Keratinocyte (primary cell): Measurements from ENCODE around the gene ZNF496.

ENCODE experiments used
- EZH2 ChIP-seq: IDR thresholded peaks from one replicate; pipeline ENCODE4 v1.6.1; 2012; ENCODE audit warnings: inconsistent platforms, mild to moderate bottlenecking, low read length, moderate library complexity
- TF ChIP-seq, protein P1 (sequence below), 3 experiments: IDR thresholded peaks in 1 of 3; conservative IDR thresholded peaks in 1 of 3; optimal IDR thresholded peaks in 1 of 3; 2 replicates in 2 of 3; 3 replicates in 1 of 3; pipeline versions ENCODE3 to v1.5.1; 2011; ENCODE audit warnings: low read length in 3 of 3, mild to moderate bottlenecking in 3 of 3, moderate library complexity in 2 of 3, control low read depth in 1 of 3, inconsistent platforms in 1 of 3; ENCODE audit not compliant: insufficient read depth in 2 of 3; ENCODE audit errors: extremely low read depth in 1 of 3

DNA sequence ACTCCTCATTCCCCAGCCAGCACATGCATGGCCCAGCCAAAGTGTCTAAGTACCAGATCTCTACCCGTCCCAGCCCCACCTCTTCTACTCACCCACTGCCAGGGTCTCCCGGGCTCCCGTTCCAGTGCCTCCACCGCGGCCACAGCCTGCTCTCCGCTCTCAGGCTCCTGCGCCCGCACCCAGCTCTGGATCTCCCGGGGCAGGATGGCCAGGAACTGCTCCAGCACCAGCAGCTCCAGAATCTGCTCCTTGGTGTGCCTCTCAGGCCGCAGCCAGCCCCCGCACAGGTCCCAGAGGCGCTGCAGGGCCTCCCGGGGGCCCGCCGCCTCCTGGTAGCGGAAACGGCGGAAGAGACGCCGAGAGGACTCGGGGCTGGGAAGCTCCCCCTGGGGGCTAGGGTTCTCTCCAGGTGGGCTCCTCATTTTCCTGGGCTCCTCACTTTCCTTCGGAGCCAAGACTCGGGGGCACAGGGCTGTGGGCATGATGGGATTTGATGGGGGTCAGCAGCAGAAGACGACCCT, 2.5 kb downstream of the ZNF496 start:
- TF ChIP-seq, protein P1, sequence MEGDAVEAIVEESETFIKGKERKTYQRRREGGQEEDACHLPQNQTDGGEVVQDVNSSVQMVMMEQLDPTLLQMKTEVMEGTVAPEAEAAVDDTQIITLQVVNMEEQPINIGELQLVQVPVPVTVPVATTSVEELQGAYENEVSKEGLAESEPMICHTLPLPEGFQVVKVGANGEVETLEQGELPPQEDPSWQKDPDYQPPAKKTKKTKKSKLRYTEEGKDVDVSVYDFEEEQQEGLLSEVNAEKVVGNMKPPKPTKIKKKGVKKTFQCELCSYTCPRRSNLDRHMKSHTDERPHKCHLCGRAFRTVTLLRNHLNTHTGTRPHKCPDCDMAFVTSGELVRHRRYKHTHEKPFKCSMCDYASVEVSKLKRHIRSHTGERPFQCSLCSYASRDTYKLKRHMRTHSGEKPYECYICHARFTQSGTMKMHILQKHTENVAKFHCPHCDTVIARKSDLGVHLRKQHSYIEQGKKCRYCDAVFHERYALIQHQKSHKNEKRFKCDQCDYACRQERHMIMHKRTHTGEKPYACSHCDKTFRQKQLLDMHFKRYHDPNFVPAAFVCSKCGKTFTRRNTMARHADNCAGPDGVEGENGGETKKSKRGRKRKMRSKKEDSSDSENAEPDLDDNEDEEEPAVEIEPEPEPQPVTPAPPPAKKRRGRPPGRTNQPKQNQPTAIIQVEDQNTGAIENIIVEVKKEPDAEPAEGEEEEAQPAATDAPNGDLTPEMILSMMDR (optimal IDR thresholded peaks at IDR 0.05 in 1 of 3, IDR thresholded peaks at IDR 0.05 in 1 of 3, conservative IDR thresholded peaks at IDR 0.05 in 1 of 3; ENCODE audit: extremely low read depth in 1 of 3, insufficient read depth in 2 of 3, low read length in 3 of 3), result no peak
- TF ChIP-seq EZH2, result no peak
